MM.1S (cell line): ENCODE data around the gene RNF14.

Experiments used
- CTCF ChIP-seq: fragments of 300-600 bp; sonication (generic); IDR thresholded peaks from 2 replicates; pipeline ENCODE4 v1.5.1; 2016; ENCODE audit warnings: antibody characterized with exemption, low read length, mixed read lengths
- EZH2 ChIP-seq: fragments of 300-600 bp; sonication (generic); optimal IDR thresholded peaks from 2 replicates; pipeline ENCODE3; 2017; ENCODE audit warnings: low read depth, mild to moderate bottlenecking, antibody characterized with exemption, low read length, mixed read lengths
- EZH2phosphoT487 ChIP-seq: fragments of 300-600 bp; sonication (generic); IDR thresholded peaks from 2 replicates; pipeline ENCODE4 v1.6.1; 2018; ENCODE audit warnings: antibody characterized with exemption, low read length

GRCh38 chr5:141947316-141947715, 21.6 kb upstream of the RNF14 start:
- TF ChIP-seq CTCF (no peak), EZH2phosphoT487 (no peak), EZH2 (no peak)
